Mucosa of rectum (tissue), 2 donors: Measurements from ENCODE around the gene UBE2Q2.
"Not testable (repeated sequence)": the region's sequence is repeated elsewhere in the genome, so short reads cannot be mapped to it uniquely, and the experiment has no call there.

ENCODE experiments used
- H3K27ac ChIP-seq, 2 donors: one replicate each; pipeline ENCODE4 v1.7.0; 2013; ENCODE audit warnings: inconsistent platforms in 2 of 2, low read depth in 2 of 2, low read length in 2 of 2
- H3K27me3 ChIP-seq, 2 donors: one replicate each; pipeline ENCODE4 v1.7.0; 2013; ENCODE audit warnings: low read length in 2 of 2; ENCODE audit not compliant: control insufficient read depth in 2 of 2, insufficient read depth in 2 of 2
- H3K36me3 ChIP-seq, 2 donors: one replicate each; pipeline ENCODE4 v1.7.0; 2013; ENCODE audit warnings: low read length in 2 of 2; ENCODE audit not compliant: control insufficient read depth in 2 of 2, insufficient read depth in 2 of 2
- H3K4me1 ChIP-seq, 2 donors: one replicate each; pipeline ENCODE4 v1.7.0; 2013; ENCODE audit warnings: low read length in 2 of 2, mild to moderate bottlenecking in 1 of 2; ENCODE audit not compliant: control insufficient read depth in 2 of 2, insufficient read depth in 2 of 2
- H3K4me3 ChIP-seq, 2 donors: one replicate each; pipeline ENCODE4 v1.7.0; 2013; ENCODE audit warnings: low read length in 2 of 2
- H3K9ac ChIP-seq, 2 donors: one replicate each; pipeline ENCODE4 v1.7.0; 2013; ENCODE audit warnings: low read length in 2 of 2, low read depth in 1 of 2, mild to moderate bottlenecking in 1 of 2
- H3K9me3 ChIP-seq, 2 donors: one replicate each; pipeline ENCODE4 v1.7.0; 2013; ENCODE audit warnings: low read length in 2 of 2; ENCODE audit not compliant: control insufficient read depth in 2 of 2
- donor health status: healthy.
- donor health status: Normal muscosa, but diverticular disease.

UBE2Q2 gene

DNA sequence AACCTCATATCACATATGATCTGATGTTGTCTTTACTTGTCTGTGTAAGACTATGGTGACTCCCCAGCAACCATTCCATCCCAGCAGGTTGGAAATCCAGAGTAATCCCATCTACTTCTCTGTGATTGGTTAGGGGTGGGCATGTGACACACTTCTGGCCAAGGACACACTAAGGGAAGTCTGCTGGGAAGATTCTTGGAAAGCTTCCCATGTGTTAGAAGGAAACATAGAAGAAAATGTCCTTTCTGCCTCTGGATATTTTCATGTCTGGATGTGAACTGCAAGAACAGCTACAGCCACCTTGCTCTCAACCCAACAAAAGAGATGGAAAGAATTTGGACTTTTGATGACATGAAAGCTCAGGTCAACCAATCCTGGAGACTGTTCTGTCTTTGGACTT, 2.6 kb upstream of the UBE2Q2 start:
- Histone ChIP-seq H3K36me3 (no peaks in the 10 kb centered on the region), H3K27ac (no peak overlapping the region), H3K27me3 (no peaks in the 10 kb centered on the region), H3K4me1 (peaks cover 9 to 13% of the 10 kb centered on the region in 2 donors), H3K9ac (no peak overlapping the region), H3K9me3 (no peaks in the 10 kb centered on the region), H3K4me3 (no peak overlapping the region)

DNA sequence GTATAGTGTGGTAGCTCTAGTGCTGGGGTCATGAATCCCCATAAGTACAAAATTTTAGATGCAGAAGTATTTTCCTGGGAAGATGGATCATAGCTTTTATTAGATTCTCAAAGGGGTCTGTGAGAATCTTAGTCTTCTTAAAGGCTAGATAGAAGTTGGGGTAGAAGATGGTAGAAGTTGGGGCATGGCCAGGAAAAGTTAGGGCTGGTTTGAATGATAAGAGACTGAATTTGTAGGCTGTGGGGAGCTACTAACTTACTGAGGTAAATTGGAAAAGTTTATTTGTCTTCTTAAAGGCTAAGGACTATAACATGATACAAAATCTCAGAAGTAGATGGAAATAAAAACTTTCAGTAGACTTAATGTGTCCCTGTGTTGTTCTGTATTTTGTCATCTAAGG, 1.6 kb upstream of the UBE2Q2 start:
- Histone ChIP-seq H3K9ac (no peak overlapping the region), H3K4me3 (no peak overlapping the region), H3K9me3 (no peaks in the 10 kb centered on the region), H3K27me3 (no peaks in the 10 kb centered on the region), H3K4me1 (peaks cover 11 to 15% of the 10 kb centered on the region in 2 donors), H3K27ac (no peak overlapping the region), H3K36me3 (no peaks in the 10 kb centered on the region)

DNA sequence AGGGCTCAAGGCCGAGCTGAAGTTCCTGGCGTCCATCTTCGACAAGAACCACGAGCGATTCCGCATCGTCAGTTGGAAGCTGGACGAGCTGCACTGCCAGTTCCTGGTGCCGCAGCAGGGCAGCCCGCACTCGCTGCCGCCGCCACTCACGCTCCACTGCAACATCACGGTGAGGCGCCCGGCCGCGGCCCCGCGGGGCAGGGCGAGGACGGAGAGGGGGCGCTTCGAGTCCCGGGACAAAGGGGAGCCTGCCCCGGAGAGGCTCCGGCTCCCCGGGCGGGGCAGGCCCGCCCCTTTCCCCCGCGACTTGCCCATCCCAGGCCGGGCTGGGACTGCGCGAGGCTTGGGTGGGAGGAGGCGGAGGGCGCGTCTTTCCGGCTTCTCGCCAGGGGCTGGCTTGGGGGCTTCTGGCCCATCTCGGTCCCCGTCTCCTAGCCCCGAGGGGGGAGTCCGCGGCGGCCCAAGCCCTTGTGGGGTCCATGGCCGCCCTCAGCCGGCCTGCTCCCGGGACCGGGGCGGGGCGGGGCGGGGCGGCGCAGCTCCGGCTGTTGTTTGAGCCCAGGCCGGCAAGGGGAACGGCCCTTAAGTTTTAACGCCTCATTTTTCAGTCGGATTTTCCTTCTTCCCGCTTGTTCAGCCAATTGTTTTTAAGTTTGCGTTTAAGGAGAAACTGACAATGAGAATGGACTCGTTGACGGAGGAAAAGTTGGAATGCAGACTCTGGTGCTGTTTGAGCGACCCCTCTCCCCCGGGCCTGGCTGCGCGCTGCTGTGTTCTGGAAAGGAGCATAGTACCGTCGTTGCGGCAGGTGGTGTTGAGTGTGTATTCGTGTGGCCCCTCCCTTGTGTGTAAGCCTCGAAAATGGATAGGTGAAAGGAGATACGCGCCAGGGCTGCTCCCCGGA, 683 bp downstream of the UBE2Q2 start:
- H3K27me3 ChIP-seq: no peaks in the 10 kb centered on the region
- H3K4me1 ChIP-seq: peaks cover 13 to 15% of the 10 kb centered on the region in 2 donors

DNA sequence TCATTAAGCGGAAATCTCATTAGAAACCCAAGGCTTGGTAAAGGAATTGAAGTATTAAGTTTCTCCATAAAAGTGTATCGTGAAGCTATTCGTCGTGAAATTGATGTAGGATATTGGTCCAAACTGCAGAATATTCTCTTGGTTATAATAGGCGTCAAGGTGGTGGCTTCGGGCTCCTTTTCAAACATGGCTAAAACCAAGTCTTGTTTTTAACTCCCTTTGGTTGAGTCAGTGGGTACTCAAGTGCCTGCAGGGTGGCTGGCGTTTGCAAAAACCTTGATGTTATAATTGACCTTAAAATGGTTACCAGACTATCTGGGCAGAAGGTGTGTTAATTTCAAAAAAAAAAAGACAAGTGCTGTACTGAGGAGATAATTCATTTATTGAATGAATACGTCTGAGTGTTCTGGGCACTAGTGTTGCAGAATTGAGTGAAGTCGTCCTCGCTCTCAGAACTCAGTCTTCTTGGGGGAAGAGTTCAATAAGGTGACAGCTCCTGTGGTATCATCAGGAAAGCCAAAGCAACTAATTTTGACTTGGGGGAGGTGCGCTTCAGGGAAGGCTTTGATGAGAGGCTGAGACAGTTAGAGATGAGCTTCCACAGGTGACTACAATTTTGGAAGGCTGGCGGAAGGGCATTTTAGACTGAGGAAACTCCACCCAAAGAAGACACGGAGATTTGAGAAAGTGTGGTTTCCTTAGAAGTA, 1.5 kb downstream of the UBE2Q2 start:
- H3K4me3 ChIP-seq: peak overlapping the region; percentile 87 to 92
- no peaks in the 10 kb centered on the region for H3K27me3 ChIP-seq
- peak overlapping the region; percentile 90 to 92 for H3K9ac ChIP-seq
- H3K36me3 ChIP-seq: no peaks in the 10 kb centered on the region
- peaks cover 13 to 15% of the 10 kb centered on the region in 2 donors for H3K4me1 ChIP-seq
- H3K27ac ChIP-seq: peak overlapping the region; percentile 91 to 94
- no peaks in the 10 kb centered on the region for H3K9me3 ChIP-seq

More for the DNA sequence above, 683 bp downstream of the UBE2Q2 start:
- H3K4me3 ChIP-seq: peak overlapping the region; percentile 87 to 92
- no peaks in the 10 kb centered on the region for H3K9me3 ChIP-seq
- H3K36me3 ChIP-seq: no peaks in the 10 kb centered on the region
- peak overlapping the region; percentile 91 to 94 for H3K27ac ChIP-seq
- H3K9ac ChIP-seq: peak overlapping the region; percentile 90 to 92

DNA sequence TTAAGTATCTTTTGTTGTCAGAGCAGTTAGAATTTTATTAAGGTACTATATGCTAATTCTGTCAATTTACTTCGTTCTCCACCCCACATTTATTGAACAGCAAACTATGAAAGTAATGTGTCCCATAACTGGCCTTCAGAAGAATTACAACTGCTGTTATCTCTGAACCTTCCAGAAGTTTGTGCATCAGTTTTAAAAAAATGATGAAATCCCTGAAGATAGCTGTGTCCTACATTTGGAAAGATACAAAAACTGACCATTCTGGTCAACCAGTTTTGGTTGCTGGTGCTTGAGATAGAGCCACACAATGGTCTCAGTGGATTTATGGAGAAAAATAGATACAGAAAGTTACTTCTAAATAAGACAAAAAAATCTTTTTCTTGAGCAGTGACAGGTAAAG, 5.9 kb downstream of the UBE2Q2 start:
- Histone ChIP-seq H3K27ac (no peak overlapping the region), H3K9ac (no peak overlapping the region), H3K4me3 (no peak overlapping the region), H3K36me3 (no peaks in the 10 kb centered on the region), H3K4me1 (peaks cover 13 to 15% of the 10 kb centered on the region in 2 donors), H3K27me3 (no peaks in the 10 kb centered on the region), H3K9me3 (no peaks in the 10 kb centered on the region)

DNA sequence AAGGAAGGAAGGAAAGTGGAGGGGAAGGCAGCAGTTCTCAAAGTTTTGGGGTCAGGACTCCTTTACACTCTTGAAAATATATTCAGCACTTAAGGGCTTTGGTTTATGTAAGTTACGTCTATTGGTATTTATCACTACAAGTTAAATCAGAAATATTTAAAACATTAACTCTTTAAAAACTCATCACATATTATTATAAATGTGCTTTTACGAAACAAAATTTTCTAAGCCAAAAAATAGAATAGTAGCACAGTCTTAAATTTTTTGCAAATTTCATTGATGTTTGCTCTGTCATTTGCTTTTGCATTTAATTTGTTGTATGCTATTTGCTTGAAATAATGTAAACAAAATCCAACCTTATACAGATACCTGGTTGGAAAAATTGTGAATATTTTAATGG, 7.5 kb downstream of the UBE2Q2 start:
- H3K27ac ChIP-seq: no peak overlapping the region

DNA sequence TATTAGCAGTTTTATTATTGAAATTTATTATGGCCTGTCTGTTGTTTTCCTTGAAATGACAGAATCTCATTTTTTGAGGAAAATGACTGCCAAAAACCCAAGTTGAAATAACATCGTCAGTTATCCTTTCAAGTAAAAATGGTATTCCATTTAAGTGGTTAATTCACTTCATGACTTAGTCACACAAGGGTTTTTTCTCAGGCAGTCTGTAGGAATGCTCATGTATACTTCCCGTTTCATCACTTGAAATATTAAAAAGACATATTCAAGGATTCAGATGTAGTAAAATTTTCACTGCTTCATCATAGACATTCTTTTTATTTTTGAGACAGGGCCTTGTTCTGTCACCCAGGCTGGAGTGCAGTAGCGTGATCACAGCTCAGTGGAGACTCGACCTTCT, 8.3 kb downstream of the UBE2Q2 start:
- H3K9me3 ChIP-seq: not testable (repeated sequence)

More for the DNA sequence above, 7.5 kb downstream of the UBE2Q2 start:
- Histone ChIP-seq H3K4me3 (no peak overlapping the region), H3K27me3 (no peaks in the 10 kb centered on the region), H3K9ac (no peak overlapping the region), H3K9me3 (no peaks in the 10 kb centered on the region), H3K36me3 (peaks cover 1 to 4% of the 10 kb centered on the region in 2 donors), H3K4me1 (peaks cover 2 to 4% of the 10 kb centered on the region in 2 donors)

DNA sequence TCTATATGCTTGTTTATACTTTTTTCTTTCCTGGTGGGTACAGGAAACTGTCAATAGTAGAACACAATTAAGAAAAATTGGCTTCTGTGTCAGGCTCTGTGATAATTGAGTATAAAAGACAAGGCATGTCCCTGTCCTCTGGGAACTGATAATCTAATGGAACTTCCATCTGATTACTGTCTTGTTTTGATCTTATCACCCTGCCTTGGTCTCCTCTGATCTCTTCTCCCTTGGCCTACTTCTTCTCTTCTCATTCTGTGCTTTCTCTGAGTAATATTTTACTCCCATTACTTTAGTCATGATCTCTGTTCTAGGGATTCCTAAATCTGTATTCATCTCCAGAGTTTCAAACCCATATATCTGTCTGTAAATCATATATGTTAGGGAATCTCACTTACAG, 14.6 kb downstream of the UBE2Q2 start:
- Histone ChIP-seq H3K36me3 (peaks cover 3 to 22% of the 10 kb centered on the region in 2 donors), H3K9ac (no peak overlapping the region), H3K27ac (no peak overlapping the region), H3K9me3 (no peaks in the 10 kb centered on the region), H3K27me3 (no peaks in the 10 kb centered on the region), H3K4me1 (no peaks in the 10 kb centered on the region), H3K4me3 (no peak overlapping the region)

More for the DNA sequence above, 8.3 kb downstream of the UBE2Q2 start:
- H3K4me1 ChIP-seq, H3K9ac ChIP-seq, H3K27me3 ChIP-seq, H3K27ac ChIP-seq, H3K4me3 ChIP-seq, H3K36me3 ChIP-seq: not testable (repeated sequence)

DNA sequence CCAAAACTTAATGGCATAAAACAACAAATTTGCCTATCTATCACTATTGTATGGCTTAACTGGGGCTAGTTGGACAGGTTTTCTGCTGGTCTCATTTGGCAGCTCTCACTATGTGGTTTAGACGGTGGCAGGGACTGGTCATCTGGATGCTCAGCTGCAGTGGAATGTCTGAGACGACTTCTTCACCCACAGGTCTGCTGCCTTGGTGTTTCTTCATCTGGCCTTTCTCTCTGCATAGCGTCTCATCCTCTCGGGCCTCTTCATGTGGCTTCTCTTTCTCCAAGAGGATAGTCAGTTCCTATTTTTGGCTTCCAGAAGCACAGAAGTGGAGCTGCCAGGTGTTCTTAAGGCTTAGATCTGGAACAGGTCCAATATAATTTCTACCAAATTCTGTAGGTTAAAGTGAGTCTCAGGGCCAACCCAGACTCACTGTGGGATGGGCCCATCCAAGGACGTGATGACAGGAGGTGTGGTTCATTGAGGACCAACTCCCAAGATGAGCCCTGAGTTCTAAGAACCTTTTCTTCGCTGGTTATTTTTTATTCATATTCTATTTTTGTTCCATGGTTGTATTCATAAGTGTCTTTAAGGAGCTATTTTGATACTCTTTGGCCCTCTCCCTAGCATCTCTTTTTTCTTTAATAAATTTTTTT, 18.6 kb downstream of the UBE2Q2 start:
- no peaks in the 10 kb centered on the region for H3K4me1 ChIP-seq
- H3K9me3 ChIP-seq: no peaks in the 10 kb centered on the region
- no peaks in the 10 kb centered on the region for H3K27me3 ChIP-seq
- H3K4me3 ChIP-seq: no peak overlapping the region
- H3K27ac ChIP-seq: no peak overlapping the region
- H3K9ac ChIP-seq: no peak overlapping the region
- H3K36me3 ChIP-seq: peaks cover 0 to 18% of the 10 kb centered on the region in 2 donors

DNA sequence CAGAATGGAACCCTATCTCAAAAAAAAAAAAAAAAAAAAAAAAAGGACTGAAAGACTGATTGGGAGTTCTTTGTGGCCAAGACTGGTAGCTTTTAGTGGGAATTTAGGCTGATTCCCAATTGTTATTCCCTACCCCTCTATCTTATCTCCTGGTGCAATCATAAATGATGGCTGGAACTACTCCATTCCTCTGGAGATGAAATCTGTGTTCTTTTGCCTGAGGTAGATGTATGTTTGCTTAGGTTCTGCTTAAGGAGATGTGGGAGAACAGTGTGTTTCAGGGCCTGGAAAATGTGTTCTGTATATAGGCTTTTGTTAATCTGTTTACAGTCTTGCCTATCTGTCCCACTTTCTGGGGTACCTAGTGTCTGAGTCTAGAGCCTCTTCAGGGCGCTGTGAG, 19.5 kb downstream of the UBE2Q2 start:
- Histone ChIP-seq H3K9me3 (no peaks in the 10 kb centered on the region), H3K27ac (no peak overlapping the region), H3K4me3 (no peak overlapping the region), H3K36me3 (peaks cover 0 to 18% of the 10 kb centered on the region in 2 donors), H3K27me3 (no peaks in the 10 kb centered on the region), H3K4me1 (peaks cover 0 to 3% of the 10 kb centered on the region in 2 donors), H3K9ac (no peak overlapping the region)
